Midbrain (tissue), 1 donor: ENCODE results near the gene VRTN.
"Not testable (repeated sequence)": the region's sequence is repeated elsewhere in the genome, so short reads cannot be mapped to it uniquely, and the experiment has no call there.

ENCODE experiments used
- DNase-seq: peaks from one replicate; lab custom pipeline; 2025; lab: John Stamatoyannopoulos, UW

VRTN gene

DNA sequence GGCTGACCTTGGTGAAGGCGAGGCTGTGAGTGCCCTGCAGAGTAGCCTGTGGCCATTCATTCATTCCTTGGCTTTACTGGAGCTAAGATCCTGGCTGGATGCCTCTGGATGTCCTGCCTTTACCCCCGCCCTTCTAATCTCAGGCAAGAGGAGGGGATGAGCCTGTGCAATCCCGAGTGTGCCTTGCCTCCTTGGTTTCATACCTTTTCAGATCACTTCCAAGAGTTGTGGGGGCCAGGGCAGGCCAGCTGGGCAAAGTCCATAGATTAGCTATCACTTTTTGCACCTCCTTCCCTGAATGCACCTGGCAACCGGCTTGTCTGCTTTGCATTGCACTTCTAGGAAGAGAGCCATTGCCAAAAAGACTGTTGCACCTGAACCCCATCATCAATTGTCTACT, 1.5 kb downstream of the VRTN start:
- no peak for DNase-seq

DNA sequence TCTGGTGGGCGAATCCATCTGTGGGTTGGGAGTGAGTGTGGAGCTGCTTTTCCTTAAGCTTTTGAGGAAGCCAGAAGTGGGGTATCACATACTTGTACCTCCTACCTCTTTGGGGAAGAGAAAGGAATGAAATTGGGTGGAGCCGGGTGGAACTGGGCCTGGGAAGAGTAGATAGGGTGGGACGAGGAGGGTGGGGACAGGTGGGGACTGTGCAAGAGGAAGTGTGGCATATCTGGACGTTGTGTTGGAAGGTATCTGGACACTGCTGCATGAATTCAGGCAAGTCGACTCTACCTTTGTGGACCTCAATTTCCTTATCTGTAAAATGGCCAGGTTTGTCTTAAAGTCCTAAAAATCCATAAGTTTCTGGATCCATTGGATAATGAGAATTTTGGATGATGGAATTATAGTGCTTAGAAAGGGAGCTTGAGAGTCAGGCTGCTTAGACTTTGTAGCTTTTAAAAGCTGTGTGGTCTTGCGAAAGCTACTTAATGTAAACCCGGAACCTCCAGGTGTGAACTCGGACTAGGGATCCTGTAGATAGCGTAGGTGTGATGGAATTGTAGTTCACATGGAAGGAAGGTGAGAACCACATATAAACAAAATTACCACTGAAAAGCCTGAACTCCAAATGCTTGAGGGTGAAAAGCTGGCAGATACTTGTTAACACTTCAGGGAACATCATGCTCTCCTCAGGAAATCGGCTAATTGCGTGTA, 2.1 kb downstream of the VRTN start:
- no peak for DNase-seq

DNA sequence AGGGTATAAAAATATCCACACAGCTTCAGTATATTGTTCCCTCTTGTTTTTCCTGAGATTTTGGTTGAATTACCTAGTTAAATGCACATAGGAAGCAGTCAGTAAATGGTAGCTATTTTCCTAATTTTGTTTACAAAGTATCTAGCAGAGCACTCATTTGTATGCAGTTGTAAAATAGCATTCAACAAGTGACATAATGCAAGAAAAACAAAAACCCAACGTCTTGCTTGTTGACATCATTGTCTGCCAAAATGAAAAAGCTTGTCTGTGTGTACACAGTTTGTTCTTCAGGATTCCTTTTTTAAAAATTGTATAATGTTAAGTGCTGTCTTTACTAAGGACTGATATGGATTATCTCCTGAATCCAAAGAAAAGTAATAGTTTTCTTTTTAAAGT, 2.7 kb downstream of the VRTN start:
- no peak for DNase-seq

DNA sequence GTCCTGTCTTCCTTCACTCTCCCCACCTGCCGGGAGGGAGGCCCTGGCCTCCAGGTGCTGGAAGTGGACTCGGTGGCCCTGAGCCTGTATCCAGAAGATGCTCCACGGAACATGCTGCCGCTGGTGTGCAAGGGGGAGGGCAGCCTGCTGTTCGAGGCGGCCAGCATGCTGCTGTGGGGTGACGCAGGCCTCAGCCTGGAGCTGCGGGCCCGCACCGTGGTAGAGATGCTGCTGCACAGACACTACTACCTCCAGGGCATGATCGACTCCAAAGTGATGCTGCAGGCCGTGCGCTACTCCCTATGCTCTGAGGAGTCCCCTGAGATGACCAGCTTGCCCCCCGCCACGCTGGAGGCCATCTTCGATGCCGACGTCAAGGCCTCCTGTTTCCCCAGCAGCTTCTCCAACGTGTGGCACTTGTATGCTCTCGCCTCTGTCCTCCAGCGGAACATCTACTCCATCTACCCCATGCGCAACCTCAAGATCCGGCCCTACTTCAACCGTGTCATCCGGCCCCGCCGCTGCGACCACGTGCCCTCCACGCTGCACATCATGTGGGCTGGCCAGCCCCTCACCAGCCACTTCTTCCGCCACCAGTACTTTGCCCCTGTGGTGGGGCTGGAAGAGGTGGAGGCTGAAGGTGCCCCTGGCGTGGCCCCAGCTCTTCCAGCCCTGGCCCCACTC, 8.8 kb downstream of the VRTN start:
- no peak for DNase-seq

DNA sequence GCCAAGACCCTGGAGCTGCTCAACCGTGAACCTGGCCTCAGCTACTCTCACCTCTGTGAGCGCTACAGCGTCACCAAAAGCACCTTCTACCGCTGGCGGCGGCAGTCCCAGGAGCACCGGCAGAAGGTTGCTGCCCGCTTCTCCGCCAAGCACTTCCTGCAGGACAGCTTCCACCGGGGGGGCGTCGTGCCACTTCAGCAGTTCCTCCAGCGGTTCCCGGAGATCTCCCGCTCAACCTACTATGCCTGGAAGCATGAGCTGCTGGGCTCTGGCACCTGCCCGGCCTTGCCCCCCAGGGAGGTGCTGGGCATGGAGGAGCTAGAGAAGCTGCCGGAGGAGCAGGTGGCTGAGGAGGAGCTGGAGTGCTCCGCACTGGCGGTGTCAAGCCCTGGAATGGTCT, 9.3 kb downstream of the VRTN start:
- no peak for DNase-seq

DNA sequence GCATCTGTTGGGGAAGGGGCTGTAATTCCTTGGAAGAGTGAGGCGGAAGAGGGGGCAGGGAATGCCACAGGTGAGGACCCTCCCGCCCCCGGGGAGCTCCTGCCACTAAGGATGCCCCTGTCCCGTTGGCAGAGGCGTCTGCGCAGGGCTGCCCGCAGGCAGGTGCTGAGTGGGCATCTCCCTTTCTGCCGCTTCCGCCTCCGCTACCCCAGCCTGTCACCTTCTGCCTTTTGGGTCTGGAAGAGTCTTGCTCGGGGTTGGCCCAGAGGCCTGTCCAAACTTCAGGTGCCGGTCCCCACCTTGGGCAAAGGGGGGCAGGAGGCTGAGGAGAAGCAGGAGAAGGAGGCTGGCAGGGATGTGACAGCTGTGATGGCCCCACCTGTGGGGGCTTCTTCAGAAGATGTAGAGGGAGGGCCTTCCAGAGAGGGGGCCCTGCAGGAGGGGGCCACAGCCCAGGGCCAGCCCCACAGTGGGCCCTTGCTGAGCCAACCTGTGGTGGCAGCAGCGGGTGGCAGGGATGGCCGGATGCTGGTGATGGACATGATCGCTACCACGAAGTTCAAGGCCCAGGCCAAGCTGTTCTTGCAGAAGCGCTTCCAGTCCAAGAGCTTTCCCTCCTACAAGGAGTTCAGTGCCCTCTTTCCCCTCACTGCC, 10.0 kb downstream of the VRTN start:
- no peak for DNase-seq

DNA sequence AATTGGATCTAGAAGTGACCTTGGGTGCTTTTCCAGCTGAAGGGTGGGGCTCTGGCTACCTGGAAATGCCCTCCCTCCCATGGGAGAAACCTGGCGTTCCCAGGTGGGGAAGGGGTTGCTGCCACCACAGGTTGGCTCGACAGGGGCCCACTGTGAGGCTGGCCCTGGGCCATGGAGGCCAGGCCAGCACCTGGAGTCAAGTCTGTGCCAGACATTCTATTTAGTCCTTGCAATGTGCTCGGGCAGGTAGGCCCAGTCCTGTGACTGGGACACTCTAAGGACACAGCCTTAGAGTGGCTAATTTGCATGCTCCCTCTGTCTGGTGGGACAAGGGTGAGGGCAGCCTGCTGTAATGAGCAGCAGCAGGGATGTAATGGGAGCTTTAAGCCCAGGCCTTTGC, 11.9 kb downstream of the VRTN start:
- DNase-seq: no peak

DNA sequence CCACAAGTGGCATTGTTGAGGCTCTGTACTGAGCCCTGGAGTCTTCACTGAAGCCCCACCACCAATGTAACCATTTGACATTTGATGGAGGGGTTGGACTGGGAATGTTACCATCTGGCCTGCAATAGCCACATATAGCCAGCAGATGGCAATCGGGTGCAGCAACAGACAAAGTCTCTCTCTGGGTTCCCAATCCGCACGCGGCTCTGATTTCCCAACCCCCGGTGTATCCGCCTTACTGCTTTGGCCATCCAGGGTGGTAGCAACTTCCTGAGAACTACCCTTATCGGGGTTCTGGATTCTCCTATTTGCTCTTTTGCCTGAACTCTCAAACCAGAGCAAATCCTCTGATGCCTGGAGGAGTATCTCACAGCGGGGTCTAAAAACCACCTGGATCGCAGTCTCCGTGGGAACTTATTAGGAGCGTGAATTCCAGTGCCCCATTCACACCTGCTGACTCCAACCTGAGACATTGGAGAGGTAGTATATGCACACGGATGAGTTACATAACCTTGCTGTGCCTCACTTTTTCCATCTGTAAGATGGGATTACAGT, 14.2 kb downstream of the VRTN start:
- peak; percentile 64 for DNase-seq

DNA sequence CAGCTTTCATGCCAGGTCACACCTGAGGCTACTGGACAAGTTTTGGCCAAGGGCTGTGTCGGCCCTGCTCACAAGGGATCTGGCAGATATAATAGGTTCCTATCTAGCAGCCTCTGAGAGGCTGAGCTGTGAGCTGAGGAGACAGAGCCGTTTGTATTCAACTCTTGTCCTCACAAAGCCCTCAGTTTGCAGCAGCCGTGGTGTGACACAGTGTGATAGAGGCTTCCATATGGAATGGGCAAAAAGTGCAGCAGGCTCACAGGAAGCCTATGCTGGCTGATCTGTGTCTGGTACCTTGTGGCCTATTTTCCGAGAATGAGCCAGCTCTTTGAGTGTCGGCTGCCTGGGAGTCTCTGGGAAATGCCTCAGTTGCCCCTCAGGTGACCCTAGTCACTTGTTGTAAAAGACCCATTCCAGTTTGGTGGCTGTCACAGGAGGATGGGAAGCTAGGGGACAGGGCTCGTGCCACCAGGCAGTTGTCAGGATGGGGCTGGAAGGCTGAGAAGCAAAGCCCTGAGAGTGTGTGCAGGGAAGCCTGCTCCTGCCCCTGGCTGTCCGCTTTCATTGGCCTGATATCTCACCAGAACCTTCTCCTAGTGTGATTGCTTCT, 16.1 kb downstream of the VRTN start:
- DNase-seq: peak; percentile 26

DNA sequence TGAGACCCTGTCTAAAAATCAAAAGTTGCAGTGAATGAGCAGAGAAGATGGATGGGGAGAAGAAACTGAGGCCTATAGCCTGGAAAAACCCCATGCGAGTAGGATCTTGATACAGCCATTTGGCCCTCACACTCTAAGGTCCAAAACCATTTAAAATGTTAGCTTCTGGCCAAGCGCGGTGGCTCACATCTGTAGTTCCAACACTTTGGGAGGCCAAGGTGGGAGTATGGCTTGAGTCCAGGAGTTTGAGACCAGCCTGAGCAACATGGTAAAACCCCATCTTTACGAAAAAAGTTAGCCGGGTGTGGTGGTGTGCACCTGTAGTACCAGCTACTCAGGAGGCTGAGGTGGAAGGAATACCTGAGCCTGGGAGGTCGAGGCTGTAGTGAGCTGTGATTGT, 19.8 kb downstream of the VRTN start:
- DNase-seq: no peak

DNA sequence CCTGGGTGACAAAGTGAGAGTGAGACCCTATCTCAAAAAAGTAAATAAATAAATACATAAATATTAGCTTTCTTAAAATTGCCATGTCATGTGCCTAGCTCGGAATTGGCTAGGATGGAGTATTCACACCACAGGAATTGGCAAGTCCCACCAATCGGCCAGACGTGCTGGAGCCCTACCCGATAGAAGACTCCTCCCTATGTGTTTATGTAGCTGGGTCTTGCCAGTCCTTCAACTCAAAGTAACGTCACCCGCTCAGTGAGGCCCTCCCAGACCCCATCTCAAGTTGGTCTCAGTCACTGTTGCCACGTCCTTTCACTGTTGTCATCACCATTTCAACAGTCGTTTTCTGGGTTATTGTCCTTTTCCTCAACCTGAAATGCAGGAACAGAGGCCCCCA, 20.2 kb downstream of the VRTN start:
- no peak for DNase-seq

DNA sequence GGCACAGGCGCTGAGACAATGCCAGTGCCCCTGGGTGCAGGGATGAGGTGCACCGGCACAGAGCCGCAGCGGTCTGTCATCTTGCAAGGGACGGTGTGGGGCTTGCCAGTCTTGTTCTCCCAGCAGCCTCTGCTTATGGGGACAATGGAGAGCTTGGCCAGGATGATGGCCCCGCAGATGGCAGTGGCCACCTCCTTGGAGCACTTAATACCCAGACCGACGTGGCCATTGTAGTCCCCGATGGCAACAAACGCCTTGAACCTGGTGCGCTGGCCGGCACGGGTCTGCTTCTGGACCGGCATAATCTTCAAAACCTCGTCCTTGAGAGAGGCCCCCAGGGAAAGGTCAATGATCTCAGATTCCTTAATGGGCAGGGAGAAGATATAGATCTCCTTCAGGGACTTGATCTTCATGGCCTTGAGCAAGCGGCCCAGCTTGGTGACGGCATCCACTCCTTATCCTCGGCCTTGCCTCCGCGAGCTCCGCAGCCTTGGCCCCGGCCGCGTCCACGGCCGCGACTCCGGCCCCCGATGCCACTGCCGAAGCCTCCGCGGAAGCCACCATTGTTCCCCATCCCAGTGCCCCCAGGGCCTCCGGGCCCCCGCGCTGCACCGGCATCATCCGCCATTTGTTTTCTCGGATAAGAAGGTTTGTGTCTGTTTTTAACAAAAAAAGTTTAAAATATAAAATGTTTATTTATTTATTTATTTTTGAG, 29.9 kb downstream of the VRTN start:
- no peak for DNase-seq

DNA sequence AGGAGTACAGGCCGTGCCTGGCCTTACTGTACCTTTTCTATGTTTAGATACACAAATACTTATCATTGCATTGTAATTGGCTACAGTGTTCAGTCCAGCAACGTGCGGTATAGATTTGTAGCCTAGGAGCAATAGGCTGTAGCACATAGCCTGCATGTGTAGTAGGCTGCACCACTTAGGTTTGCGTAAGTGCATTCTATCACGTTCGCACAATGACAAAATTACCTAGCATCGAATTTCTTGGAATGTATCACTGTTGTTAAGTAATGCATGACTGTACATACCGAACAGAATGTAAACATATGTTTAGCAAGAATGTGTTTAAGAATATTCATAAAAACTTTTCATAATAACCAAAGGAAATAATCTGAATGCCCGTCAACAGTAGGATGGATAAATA, 31.9 kb downstream of the VRTN start:
- no peak for DNase-seq

DNA sequence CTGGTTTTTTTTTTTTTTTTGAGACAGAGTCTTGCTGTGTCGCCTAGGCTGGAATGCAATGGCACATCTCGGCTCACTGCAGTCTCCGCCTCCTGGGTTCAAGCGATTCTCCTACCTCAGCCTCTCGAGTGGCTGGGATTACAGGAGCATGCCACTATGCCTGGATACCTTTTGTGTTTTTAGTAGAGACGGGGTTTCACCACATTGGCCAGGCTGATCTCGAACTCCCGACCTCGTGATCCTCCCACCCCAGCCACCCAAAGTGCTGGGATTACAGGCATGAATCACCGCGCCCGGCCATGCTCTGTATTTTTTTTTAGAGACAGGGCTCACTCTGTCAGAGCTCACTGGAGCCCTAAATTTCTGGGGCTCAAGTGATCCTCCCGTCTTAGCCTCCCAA, 32.6 kb downstream of the VRTN start:
- no peak for DNase-seq

DNA sequence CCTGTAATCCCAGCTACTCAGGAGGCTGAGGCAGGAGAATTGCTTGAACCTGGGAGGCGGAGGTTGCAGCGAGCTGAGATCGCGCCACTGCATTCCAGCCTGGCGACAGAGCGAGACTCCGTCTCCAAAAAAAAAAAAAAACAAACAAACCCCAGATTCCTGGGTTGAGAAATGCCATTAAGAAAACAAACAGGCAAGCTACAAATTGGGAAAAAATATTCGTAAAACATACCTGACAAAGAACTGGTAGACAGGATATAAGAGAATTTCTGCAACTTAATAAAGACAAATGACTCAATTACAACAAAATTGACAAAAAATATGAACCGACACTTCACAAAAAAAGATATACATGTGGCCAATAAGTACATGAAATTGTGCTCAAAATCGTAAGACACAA, 33.3 kb downstream of the VRTN start:
- not testable (repeated sequence) for DNase-seq

DNA sequence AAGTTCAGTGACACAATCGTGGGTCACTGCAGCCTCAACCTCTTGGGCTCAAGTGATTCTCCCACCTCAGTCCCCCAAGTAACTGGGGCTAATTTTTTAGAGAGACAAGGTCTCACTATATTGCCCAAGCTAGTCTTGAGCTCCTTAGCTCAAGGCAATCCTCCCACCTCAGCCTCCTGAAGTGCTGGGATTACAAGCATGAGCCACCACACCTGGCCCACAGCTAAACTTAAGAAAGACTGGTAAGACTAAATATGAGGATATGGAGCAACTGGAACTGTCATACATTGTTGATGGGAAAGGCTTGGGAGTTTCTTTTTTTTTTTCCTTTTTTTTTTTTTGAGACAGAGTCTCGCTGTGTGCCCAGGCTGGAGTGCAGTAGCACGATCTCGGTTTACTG, 34.0 kb downstream of the VRTN start:
- no peak for DNase-seq

DNA sequence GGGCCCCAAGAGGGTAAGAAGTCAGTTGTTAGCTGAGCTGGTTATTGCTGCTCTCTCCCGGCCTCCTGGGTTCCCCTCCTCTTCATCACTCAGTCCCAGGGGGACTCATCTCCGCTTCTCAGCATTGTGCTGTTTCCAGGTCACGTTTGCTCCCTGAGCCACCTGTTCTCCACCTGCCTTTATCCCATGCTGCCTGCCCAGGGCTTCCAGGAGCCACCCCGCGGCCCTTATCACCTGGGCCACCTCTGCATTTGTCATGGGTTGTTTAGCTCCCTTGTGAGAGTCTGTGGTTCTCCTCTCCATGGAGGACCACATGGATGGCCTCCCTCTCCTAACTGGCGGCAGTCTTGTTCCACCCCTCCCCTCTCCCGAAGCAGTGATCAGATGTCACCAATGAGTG, 41.7 kb downstream of the VRTN start:
- no peak for DNase-seq

DNA sequence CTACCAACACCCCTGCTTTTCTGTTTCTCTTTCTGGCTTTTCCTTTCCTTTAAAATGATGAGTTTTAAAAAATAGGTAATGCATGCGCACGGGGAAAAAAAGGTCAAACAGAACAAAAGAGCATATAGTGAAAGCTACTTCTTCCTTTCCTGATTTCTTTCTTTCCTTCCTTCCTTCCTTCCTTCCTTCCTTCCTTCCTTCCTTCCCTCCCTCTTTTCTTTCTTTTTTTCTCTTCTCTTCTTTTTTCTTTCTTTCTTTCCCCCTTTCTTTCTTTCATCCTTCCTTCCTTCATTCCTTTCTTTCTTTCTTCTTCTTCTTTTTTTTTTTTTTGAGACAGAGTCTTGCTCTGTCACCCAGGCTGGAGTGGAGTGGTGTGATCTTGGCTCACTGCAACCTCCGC, 42.2 kb downstream of the VRTN start:
- DNase-seq: not testable (repeated sequence)

DNA sequence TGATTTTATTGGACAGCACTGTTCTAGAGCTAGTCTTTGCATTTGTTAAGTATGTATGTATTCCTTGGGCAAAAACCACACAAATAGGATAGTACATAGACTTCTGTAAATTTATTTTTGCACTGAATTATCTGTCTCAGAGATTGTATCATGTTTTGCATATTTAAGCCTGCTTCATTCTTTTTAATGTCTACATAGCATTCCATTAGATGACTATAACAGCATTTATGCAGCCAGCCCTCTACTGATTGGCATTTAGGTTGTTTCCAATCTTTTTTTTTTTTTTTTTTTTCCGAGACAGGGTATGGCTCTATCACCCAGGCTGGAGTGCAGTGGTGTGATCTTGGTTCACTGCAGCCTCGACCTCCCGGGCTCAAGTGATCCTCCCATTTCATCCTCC, 43.2 kb downstream of the VRTN start:
- DNase-seq: no peak

DNA sequence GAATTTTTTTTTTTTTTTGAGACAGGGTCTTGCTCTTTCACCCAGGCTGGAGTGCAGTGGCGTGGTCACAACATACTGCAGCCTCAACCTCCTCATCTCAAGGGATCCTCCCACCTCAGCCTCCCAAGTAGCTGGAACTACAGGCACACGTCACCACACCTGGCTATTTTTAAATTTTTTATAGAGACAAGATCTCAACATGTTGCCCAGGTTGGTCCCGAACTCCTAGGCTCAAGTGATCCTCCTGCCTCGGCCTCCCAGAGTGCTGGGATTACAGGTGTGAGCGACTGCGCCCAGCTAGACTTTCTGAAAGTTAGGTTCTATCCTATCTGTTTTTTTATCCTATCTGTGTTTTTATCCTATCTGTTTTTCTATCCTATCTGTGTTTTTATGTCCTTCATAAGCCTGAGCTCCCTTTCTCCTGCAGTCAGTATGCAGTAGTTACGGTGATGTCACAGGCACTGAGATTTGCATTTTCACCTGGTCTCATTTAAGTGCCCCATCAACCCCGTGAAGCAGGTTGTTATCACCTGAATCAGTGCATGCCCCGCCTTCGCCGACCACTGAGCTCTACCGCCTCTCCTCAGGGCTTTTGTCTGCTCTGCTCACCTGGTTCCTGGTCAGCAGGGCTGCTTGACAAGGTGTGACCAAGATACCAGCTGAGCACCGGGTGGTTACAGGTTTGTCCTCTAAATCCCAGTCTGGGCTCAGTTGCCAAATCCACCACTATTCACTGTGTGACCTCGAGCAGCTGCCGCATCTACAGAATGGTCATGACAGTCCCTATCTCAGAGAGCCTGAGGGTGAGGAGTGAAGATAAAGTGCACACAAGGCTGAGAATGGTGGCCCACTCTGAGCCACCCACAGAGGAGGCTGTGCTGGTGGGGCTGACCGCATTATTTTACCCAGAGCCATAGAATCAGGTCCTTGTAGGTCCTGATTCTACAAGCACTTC, 44.6 kb downstream of the VRTN start:
- no peak for DNase-seq

DNA sequence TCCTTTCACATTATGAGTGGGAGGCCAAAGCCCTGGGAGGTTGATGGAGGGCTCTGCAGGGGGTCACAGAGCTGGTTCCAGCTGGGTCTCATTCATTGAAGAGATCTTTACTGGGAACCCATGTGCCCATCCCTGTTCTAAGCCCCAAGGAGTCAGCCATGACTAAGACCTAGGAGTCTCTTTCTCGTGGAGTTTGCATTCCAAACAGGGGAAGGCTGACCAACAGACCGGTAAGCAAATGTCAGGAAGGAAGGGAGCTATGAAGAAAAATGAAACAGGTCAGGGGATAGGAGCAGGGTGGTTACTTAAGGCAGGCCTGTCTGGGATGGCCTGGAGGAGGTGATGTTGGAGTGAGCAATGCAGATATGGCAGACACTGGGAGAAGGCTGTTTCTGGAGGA, 46.3 kb downstream of the VRTN start:
- no peak for DNase-seq
